WTC11 (cell line): ENCODE results near the gene AGBL4. TPM values are rescaled to one million over a fixed set of nuclear protein-coding genes. Genes with fewer than 3 reads are reported as not detected.

Experiments used
- ATAC-seq: fragments of 200-7000 bp; cut with Tn5 transposase; 2 replicates; pipeline ENCODE4 v1.10.0; 2021; ENCODE audit warnings: mild to moderate bottlenecking, moderate library complexity
- CTCF ChIA-PET: fragments of 300-600 bp; sonication (Branson Sonifier 250); formaldehyde crosslinking; loops from one replicate; lab custom pipeline; 2021; ENCODE audit warnings: antibody characterized with exemption; lab: Charles Lee
- POLR2A ChIA-PET: fragments of 350-600 bp; sonication (Branson Sonifier 250); formaldehyde crosslinking; loops from one replicate; lab custom pipeline; 2021; ENCODE audit warnings: antibody characterized with exemption; lab: Charles Lee
- DNase-seq: peaks from one replicate; pipeline ENCODE4 v3.0.0; 2021; ENCODE audit warnings: low spot score
- H3K27ac Mint-ChIP-seq: 2 replicates; pipeline ENCODE4 v1.8.0; 2021; ENCODE audit warnings: mixed read lengths
- H3K27me3 Mint-ChIP-seq: 2 replicates; pipeline ENCODE4 v1.8.0; 2021; ENCODE audit warnings: low read depth, mild to moderate bottlenecking, moderate library complexity, mixed read lengths
- H3K36me3 Mint-ChIP-seq: 2 replicates; pipeline ENCODE4 v1.8.0; 2021; ENCODE audit warnings: mixed read lengths
- H3K4me1 Mint-ChIP-seq: 2 replicates; pipeline ENCODE4 v1.8.0; 2022; ENCODE audit warnings: mixed read lengths
- H3K4me3 Mint-ChIP-seq: 2 replicates; pipeline ENCODE4 v1.8.0; 2021; ENCODE audit warnings: mild to moderate bottlenecking, moderate library complexity, mixed read lengths
- H3K9me3 Mint-ChIP-seq: 2 replicates; pipeline ENCODE4 v1.8.0; 2021; ENCODE audit warnings: mixed read lengths
- AR ChIP-seq: fragments of 250-450 bp; sonication (Bioruptor Pico); IDR thresholded peaks from 2 replicates; pipeline ENCODE4 v1.9.0; 2021; ENCODE audit warnings: mild to moderate bottlenecking
- ATF3 ChIP-seq: sonication (generic); formaldehyde crosslinking; conservative IDR thresholded peaks from 2 replicates; pipeline ENCODE4 v1.8.1; 2022; ENCODE audit warnings: mild to moderate bottlenecking, missing genetic modification reagents
- ATF6 ChIP-seq: sonication (generic); formaldehyde crosslinking; IDR thresholded peaks from 2 replicates; pipeline ENCODE4 v1.8.1; 2023; ENCODE audit warnings: mild to moderate bottlenecking, missing genetic modification reagents
- CBFB ChIP-seq: sonication (generic); formaldehyde crosslinking; IDR thresholded peaks from 2 replicates; pipeline ENCODE4 v1.8.1; 2022; ENCODE audit warnings: mild to moderate bottlenecking, low read depth, missing genetic modification reagents
- CREB1 ChIP-seq: sonication (generic); formaldehyde crosslinking; IDR thresholded peaks from 2 replicates; pipeline ENCODE4 v1.8.0; 2023; ENCODE audit warnings: mild to moderate bottlenecking, missing genetic modification reagents
- E2F1 ChIP-seq: sonication (generic); formaldehyde crosslinking; IDR thresholded peaks from 2 replicates; pipeline ENCODE4 v1.8.0; 2022; ENCODE audit warnings: mild to moderate bottlenecking, missing genetic modification reagents
- ELF4 ChIP-seq: sonication (generic); formaldehyde crosslinking; IDR thresholded peaks from 2 replicates; pipeline ENCODE4 v1.8.1; 2022; ENCODE audit warnings: low read depth, mild to moderate bottlenecking, moderate library complexity, missing genetic modification reagents
- FOXP1 ChIP-seq: sonication (generic); formaldehyde crosslinking; IDR thresholded peaks from 2 replicates; pipeline ENCODE4 v1.8.0; 2022; ENCODE audit warnings: missing genetic modification reagents, mild to moderate bottlenecking, moderate library complexity, borderline replicate concordance
- JAZF1 ChIP-seq: fragments of 250-450 bp; sonication (Bioruptor Pico); IDR thresholded peaks from 2 replicates; pipeline ENCODE4 v1.9.0; 2021; ENCODE audit warnings: moderate library complexity, mild to moderate bottlenecking, inconsistent platforms
- MAX ChIP-seq: sonication (generic); formaldehyde crosslinking; IDR thresholded peaks from 2 replicates; pipeline ENCODE4 v1.8.0; 2022; ENCODE audit warnings: mild to moderate bottlenecking, missing genetic modification reagents
- NFE2L1 ChIP-seq: sonication (generic); formaldehyde crosslinking; IDR thresholded peaks from 2 replicates; pipeline ENCODE4 v1.8.1; 2023; ENCODE audit warnings: missing genetic modification reagents
- PREB ChIP-seq: sonication (generic); formaldehyde crosslinking; IDR thresholded peaks from 2 replicates; pipeline ENCODE4 v1.8.1; 2022; ENCODE audit warnings: mild to moderate bottlenecking, missing genetic modification reagents, moderate library complexity, borderline replicate concordance
- PRRX2 ChIP-seq: fragments of 250-450 bp; sonication (Bioruptor Pico); IDR thresholded peaks from 2 replicates; pipeline ENCODE4 v1.8.0; 2021; ENCODE audit warnings: mild to moderate bottlenecking
- STAT6 ChIP-seq: sonication (generic); formaldehyde crosslinking; conservative IDR thresholded peaks from 2 replicates; pipeline ENCODE4 v1.8.1; 2023; ENCODE audit warnings: mild to moderate bottlenecking, low read depth, missing genetic modification reagents, moderate library complexity
- USF1 ChIP-seq: sonication (generic); formaldehyde crosslinking; IDR thresholded peaks from 2 replicates; pipeline ENCODE4 v1.8.0; 2022; ENCODE audit warnings: mild to moderate bottlenecking, missing genetic modification reagents
- ZBTB21 ChIP-seq: sonication (generic); formaldehyde crosslinking; IDR thresholded peaks from 2 replicates; pipeline ENCODE4 v1.8.1; 2023; ENCODE audit warnings: mild to moderate bottlenecking, missing genetic modification reagents, borderline replicate concordance
- ZNF121 ChIP-seq: sonication (generic); formaldehyde crosslinking; IDR thresholded peaks from 2 replicates; pipeline ENCODE4 v1.8.0; 2023; ENCODE audit warnings: missing genetic modification reagents
- ZNF317 ChIP-seq: sonication (generic); formaldehyde crosslinking; IDR thresholded peaks from 2 replicates; pipeline ENCODE4 v1.8.1; 2023; ENCODE audit warnings: low read depth, mild to moderate bottlenecking, moderate library complexity, missing genetic modification reagents, borderline replicate concordance
- total RNA-seq: library from RNA; stranded (reverse); gene quantifications from 3 replicates; pipeline ENCODE4 v1.2.3, GENCODE V29; 2021

AGBL4 gene
- total RNA-seq, 1 experiment from 2014 or later = 0.87 TPM

- H3K4me3 Mint-ChIP-seq = no peak overlapping the region
- H3K36me3 Mint-ChIP-seq = 0 out of 2 replicates have a peak, but pooled peaks cover 4% of the 10 kb centered on the region
- no peaks in the 10 kb centered on the region for H3K27me3 Mint-ChIP-seq
- ATAC-seq (no peak), DNase-seq (no peak)
- TF ChIP-seq ATF6 (CRISPR knock-in tag) = no peak
- no peak for TF ChIP-seq STAT6 (CRISPR knock-in tag)
- no peak for TF ChIP-seq ELF4
- no peak for TF ChIP-seq AR (CRISPR knock-in tag)
- no peak for TF ChIP-seq ZNF317
- no peak for TF ChIP-seq NFE2L1
- no peak for TF ChIP-seq ZNF121 (CRISPR knock-in tag)
- TF ChIP-seq PRRX2 (CRISPR knock-in tag) = no peak
- TF ChIP-seq FOXP1 (CRISPR knock-in tag) = no peak
- TF ChIP-seq USF1 (CRISPR knock-in tag) = no peak
- no peak for TF ChIP-seq MAX (CRISPR knock-in tag)
- TF ChIP-seq JAZF1 (CRISPR knock-in tag) = no peak
- TF ChIP-seq CBFB = no peak
- TF ChIP-seq ATF3 (CRISPR knock-in tag) = no peak
- TF ChIP-seq E2F1 (CRISPR knock-in tag) = no peak
- TF ChIP-seq CREB1 (CRISPR knock-in tag) = no peak
- TF ChIP-seq PREB (CRISPR knock-in tag) = no peak
- no peak for TF ChIP-seq ZBTB21
- H3K4me1 Mint-ChIP-seq = no peaks in the 10 kb centered on the region
- ChIA-PET CTCF (no interaction called here), POLR2A (no interaction called here)
- H3K9me3 Mint-ChIP-seq = peaks cover 49% of the 10 kb centered on the region
- no peak overlapping the region for H3K27ac Mint-ChIP-seq
Measured at GRCh38 chr1:49677706-49678105, 346.0 kb downstream of the AGBL4 start.
